ENCODE data around the gene PDK2. TPM values are rescaled to one million over a fixed set of nuclear protein-coding genes. Genes with fewer than 3 reads are reported as not detected.

Gene PDK2
- total RNA-seq, 1 donor from 2014 or later, result 9.0 TPM

- peak; percentile 88 for DNase-seq
These were observed 56.1 kb downstream of the PDK2 start for GRCh38 chr17:50151041-50151936.

GRCh38 chr17:50151937-50152547, 56.9 kb downstream of the PDK2 start:
- DNase-seq, result peak; percentile 90

- no peak for DNase-seq
These were observed 57.6 kb downstream of the PDK2 start for GRCh38 chr17:50152736-50153135.

- no peak for DNase-seq
These were observed 58.8 kb downstream of the PDK2 start for GRCh38 chr17:50153650-50154575.

- no peak for DNase-seq
These were observed 59.5 kb downstream of the PDK2 start for GRCh38 chr17:50154604-50155003.

GRCh38 chr17:50155115-50155819, 60.1 kb downstream of the PDK2 start:
- no peak for DNase-seq

GRCh38 chr17:50157891-50158290, 62.7 kb downstream of the PDK2 start:
- no peak for DNase-seq

- DNase-seq, result peak; percentile 89
These were observed 66.1 kb downstream of the PDK2 start for GRCh38 chr17:50161023-50161910.

Other genes with a start within 250 kb of the PDK2 start
- not detected for gene TAC4, start 247.3 kb upstream of the PDK2 start, total RNA-seq
- gene DLX4, start 126.2 kb upstream of the PDK2 start, total RNA-seq, result not detected
- gene DLX3, start 100.1 kb upstream of the PDK2 start, total RNA-seq, result not detected
- gene ITGA3, start 39.2 kb upstream of the PDK2 start, total RNA-seq, result 23.2 TPM
- 21.5 TPM for gene SAMD14, start 34.8 kb downstream of the PDK2 start, total RNA-seq
- 69.9 TPM for gene PPP1R9B, start 55.3 kb downstream of the PDK2 start, total RNA-seq
- not detected for gene SGCA, start 70.7 kb downstream of the PDK2 start, total RNA-seq
- gene COL1A1, start 106.3 kb downstream of the PDK2 start, total RNA-seq, result 17.6 TPM
- not detected for gene TMEM92, start 179.1 kb downstream of the PDK2 start, total RNA-seq

All from occipital lobe (tissue), 2 donors.